DMS 273 (cell line): ENCODE data around the gene DOK5.
A peak's percentile ranks its signal among the peaks of the same experiment; 100 is the strongest.

Source experiments
- DNase-seq: peaks from one replicate; lab custom pipeline; 2025; ENCODE audit not compliant: unreplicated experiment; lab: John Stamatoyannopoulos, UW

The DOK5 gene

GRCh38 chr20:54642864-54643667 lies 167.7 kb downstream of the DOK5 start:
- DNase-seq, result no peak

GRCh38 chr20:54643761-54644160 lies 168.4 kb downstream of the DOK5 start:
- DNase-seq, result peak; percentile 70

GRCh38 chr20:54645445-54646155 lies 170.2 kb downstream of the DOK5 start:
- no peak for DNase-seq

- no peak for DNase-seq
Observed at GRCh38 chr20:54646156-54646517, 170.7 kb downstream of the DOK5 start.

GRCh38 chr20:54648421-54649142 lies 173.2 kb downstream of the DOK5 start:
- DNase-seq, result no peak

- peak; percentile 91 for DNase-seq
Observed at GRCh38 chr20:54649511-54649962, 174.1 kb downstream of the DOK5 start.

- no peak for DNase-seq
Observed at GRCh38 chr20:54650052-54650719, 174.8 kb downstream of the DOK5 start.

- DNase-seq, result no peak
Observed at GRCh38 chr20:54651252-54651651, 175.9 kb downstream of the DOK5 start.

GRCh38 chr20:54654450-54654849 lies 179.1 kb downstream of the DOK5 start:
- DNase-seq, result no peak

GRCh38 chr20:54657268-54657826 lies 182.0 kb downstream of the DOK5 start:
- DNase-seq, result no peak

GRCh38 chr20:54658525-54658924 lies 183.1 kb downstream of the DOK5 start:
- DNase-seq, result no peak

GRCh38 chr20:54661265-54661664 lies 185.9 kb downstream of the DOK5 start:
- no peak for DNase-seq

GRCh38 chr20:54661880-54662465 lies 186.6 kb downstream of the DOK5 start:
- DNase-seq, result no peak

GRCh38 chr20:54665812-54666211 lies 190.4 kb downstream of the DOK5 start:
- no peak for DNase-seq

- peak; percentile 71 for DNase-seq
Observed at GRCh38 chr20:54668271-54669039, 193.1 kb downstream of the DOK5 start.

GRCh38 chr20:54669040-54669363 lies 193.6 kb downstream of the DOK5 start:
- peak; percentile 33 for DNase-seq

- DNase-seq, result no peak
Observed at GRCh38 chr20:54678253-54678652, 202.9 kb downstream of the DOK5 start.

- DNase-seq, result no peak
Observed at GRCh38 chr20:54680439-54680838, 205.0 kb downstream of the DOK5 start.

- DNase-seq, result peak; percentile 74
Observed at GRCh38 chr20:54680872-54681619, 205.7 kb downstream of the DOK5 start.
